ENCODE data around the gene MRPS2.

- no peak for TF ChIP-seq CTCF (IDR thresholded peaks at IDR 0.05)
- TF ChIP-seq POLR2A (IDR thresholded peaks at IDR 0.05), result no peak
Observed at GRCh38 chr9:135522137-135522877, 21.8 kb downstream of the MRPS2 start.

All from heart left ventricle (tissue), 13 donors.